ENCODE results near the gene CHMP4B. TPM values are rescaled to one million over a fixed set of nuclear protein-coding genes. Genes with fewer than 3 reads are reported as not detected.

The CHMP4B gene
- total RNA-seq, 1 experiment from 2014 or later: 72.5 TPM

DNA sequence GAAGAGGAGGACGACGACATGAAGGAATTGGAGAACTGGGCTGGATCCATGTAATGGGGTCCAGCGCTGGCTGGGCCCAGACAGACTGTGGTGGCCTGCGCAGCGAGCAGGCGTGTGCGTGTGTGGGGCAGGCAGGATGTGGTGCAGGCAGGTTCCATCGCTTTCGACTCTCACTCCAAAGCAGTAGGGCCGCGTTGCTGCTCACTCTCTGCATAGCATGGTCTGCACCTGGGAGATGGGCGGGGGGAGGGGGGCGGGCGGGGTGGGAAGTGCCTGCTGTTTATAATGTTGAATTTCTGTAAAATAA lies 42.3 kb downstream of the CHMP4B start:
- DNase-seq (ENCODE audit: low spot score): no peak
- CTCF ChIA-PET: no interaction called here
- no peak for TF ChIP-seq JAZF1 (CRISPR knock-in tag; IDR thresholded peaks at IDR 0.05)
- no peak for TF ChIP-seq ZNF232 (CRISPR knock-in tag; IDR thresholded peaks at IDR 0.05)
- TF ChIP-seq, protein P1, sequence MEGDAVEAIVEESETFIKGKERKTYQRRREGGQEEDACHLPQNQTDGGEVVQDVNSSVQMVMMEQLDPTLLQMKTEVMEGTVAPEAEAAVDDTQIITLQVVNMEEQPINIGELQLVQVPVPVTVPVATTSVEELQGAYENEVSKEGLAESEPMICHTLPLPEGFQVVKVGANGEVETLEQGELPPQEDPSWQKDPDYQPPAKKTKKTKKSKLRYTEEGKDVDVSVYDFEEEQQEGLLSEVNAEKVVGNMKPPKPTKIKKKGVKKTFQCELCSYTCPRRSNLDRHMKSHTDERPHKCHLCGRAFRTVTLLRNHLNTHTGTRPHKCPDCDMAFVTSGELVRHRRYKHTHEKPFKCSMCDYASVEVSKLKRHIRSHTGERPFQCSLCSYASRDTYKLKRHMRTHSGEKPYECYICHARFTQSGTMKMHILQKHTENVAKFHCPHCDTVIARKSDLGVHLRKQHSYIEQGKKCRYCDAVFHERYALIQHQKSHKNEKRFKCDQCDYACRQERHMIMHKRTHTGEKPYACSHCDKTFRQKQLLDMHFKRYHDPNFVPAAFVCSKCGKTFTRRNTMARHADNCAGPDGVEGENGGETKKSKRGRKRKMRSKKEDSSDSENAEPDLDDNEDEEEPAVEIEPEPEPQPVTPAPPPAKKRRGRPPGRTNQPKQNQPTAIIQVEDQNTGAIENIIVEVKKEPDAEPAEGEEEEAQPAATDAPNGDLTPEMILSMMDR (IDR thresholded peaks at IDR 0.05): no peak
- TF ChIP-seq ZNF396 (CRISPR knock-in tag; IDR thresholded peaks at IDR 0.05; ENCODE audit: borderline replicate concordance): no peak
- no peak for TF ChIP-seq NFYB (CRISPR knock-in tag; conservative IDR thresholded peaks at IDR 0.05; ENCODE audit: low read depth)
- TF ChIP-seq MXD4 (CRISPR knock-in tag; IDR thresholded peaks at IDR 0.05; ENCODE audit: borderline replicate concordance): no peak
- TF ChIP-seq CREB1 (CRISPR knock-in tag; IDR thresholded peaks at IDR 0.05): no peak
- TF ChIP-seq, protein P2, sequence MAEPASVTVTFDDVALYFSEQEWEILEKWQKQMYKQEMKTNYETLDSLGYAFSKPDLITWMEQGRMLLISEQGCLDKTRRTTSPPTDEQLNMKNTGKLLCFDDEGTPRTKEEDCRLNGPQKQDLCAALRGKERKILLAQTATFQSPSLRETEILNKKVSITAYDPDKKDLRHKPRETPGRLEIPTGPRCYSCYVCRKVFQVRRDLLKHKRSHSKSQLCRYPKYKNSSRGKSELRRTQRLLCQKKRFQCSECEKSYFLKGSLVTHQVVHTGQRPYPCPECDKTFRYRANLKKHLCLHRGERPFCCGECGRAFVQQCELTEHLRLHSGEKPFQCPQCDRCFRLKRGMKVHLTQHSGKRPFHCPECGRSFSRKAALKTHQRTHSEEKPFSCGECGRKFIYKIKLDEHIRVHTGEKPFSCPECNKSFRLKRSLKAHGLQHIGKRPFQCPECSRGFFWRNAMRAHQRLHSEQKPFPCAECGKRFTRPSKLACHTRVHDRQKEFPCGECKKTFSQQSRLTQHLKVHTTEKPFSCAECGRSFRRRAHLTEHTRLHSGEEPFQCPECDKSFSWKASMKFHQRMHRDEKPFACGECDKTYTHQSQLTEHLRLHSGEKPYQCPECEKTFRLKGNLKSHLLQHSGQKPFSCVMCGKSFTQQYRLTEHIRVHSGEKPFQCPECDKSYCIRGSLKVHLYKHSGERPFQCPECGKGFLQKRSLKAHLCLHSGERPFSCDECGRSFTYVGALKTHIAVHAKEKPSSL (CRISPR knock-in tag; conservative IDR thresholded peaks at IDR 0.05): no peak
- TF ChIP-seq ZNF671 (CRISPR knock-in tag; IDR thresholded peaks at IDR 0.05): no peak
- TF ChIP-seq, protein P3, sequence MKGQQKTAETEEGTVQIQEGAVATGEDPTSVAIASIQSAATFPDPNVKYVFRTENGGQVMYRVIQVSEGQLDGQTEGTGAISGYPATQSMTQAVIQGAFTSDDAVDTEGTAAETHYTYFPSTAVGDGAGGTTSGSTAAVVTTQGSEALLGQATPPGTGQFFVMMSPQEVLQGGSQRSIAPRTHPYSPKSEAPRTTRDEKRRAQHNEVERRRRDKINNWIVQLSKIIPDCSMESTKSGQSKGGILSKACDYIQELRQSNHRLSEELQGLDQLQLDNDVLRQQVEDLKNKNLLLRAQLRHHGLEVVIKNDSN (CRISPR knock-in tag; IDR thresholded peaks at IDR 0.05): no peak
- no peak for TF ChIP-seq TCF7 (CRISPR knock-in tag; IDR thresholded peaks at IDR 0.05; ENCODE audit: low read depth)
- no peak for TF ChIP-seq JUN (CRISPR knock-in tag; IDR thresholded peaks at IDR 0.05)
- no peak for TF ChIP-seq SMAD3 (CRISPR knock-in tag; IDR thresholded peaks at IDR 0.05; ENCODE audit: borderline replicate concordance)
- TF ChIP-seq GRHL2 (CRISPR knock-in tag; IDR thresholded peaks at IDR 0.05; ENCODE audit: insufficient replicate concordance, severe bottlenecking): no peak
- no peak for TF ChIP-seq RORB (CRISPR knock-in tag; IDR thresholded peaks at IDR 0.05)
- TF ChIP-seq, protein P4, sequence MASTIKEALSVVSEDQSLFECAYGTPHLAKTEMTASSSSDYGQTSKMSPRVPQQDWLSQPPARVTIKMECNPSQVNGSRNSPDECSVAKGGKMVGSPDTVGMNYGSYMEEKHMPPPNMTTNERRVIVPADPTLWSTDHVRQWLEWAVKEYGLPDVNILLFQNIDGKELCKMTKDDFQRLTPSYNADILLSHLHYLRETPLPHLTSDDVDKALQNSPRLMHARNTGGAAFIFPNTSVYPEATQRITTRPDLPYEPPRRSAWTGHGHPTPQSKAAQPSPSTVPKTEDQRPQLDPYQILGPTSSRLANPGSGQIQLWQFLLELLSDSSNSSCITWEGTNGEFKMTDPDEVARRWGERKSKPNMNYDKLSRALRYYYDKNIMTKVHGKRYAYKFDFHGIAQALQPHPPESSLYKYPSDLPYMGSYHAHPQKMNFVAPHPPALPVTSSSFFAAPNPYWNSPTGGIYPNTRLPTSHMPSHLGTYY (CRISPR knock-in tag; IDR thresholded peaks at IDR 0.05): no peak
- H3K27ac Mint-ChIP-seq: no peak overlapping the region
- H3K36me3 Mint-ChIP-seq: peaks cover 43% of the 10 kb centered on the region
- H3K4me1 Mint-ChIP-seq: no peaks in the 10 kb centered on the region
- POLR2A ChIA-PET: no interaction called here
- no peak for ATAC-seq
- no peak overlapping the region for H3K4me3 Mint-ChIP-seq
- H3K27me3 Mint-ChIP-seq (ENCODE audit: low read depth): no peaks in the 10 kb centered on the region
- no peaks in the 10 kb centered on the region for H3K9me3 Mint-ChIP-seq

DNA sequence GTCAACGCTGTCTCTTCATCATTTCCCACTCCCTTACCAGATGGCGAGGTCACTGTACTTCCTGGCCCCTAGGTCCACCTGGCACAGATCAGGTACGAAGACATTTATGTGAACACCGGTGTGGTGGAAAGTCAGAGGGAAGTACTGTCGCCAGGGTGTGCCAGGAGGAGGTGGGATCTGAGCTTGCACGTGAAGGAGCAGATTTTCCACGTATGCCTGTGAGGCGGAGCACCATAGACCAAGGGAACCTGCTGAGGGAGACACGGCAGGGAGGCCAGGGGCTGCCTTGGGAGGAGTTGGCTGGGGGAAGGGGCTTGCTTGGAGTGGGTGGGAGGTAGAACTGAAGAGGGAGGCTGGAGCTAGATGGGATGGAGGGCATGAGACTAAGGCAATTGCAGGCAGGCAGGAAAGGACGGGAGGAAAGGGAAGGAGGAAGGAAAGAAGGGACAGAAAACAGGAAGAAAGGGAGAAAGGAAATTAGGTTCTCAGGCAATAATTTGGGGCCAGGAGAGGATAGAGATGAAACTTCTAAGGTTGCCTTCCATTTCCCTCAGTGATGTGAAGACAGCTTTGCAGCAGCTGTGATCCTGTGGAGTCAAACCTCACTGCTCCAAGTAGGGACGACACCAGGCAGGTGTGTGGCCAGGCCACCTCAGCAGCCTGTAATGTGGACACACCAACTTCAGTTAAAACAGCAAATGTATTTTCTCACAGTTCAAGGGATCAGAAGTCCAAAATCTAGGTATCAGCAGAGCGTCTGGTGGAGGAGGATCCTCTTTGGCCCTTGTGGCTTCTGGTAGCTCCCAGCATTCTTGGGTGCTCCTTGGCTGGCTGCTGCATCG lies 46.8 kb downstream of the CHMP4B start:
- no peak for TF ChIP-seq MXD4 (CRISPR knock-in tag; IDR thresholded peaks at IDR 0.05; ENCODE audit: borderline replicate concordance)
- TF ChIP-seq, protein P5, sequence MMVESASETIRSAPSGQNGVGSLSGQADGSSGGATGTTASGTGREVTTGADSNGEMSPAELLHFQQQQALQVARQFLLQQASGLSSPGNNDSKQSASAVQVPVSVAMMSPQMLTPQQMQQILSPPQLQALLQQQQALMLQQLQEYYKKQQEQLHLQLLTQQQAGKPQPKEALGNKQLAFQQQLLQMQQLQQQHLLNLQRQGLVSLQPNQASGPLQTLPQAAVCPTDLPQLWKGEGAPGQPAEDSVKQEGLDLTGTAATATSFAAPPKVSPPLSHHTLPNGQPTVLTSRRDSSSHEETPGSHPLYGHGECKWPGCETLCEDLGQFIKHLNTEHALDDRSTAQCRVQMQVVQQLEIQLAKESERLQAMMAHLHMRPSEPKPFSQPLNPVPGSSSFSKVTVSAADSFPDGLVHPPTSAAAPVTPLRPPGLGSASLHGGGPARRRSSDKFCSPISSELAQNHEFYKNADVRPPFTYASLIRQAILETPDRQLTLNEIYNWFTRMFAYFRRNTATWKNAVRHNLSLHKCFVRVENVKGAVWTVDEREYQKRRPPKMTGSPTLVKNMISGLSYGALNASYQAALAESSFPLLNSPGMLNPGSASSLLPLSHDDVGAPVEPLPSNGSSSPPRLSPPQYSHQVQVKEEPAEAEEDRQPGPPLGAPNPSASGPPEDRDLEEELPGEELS (CRISPR knock-in tag; IDR thresholded peaks at IDR 0.05): no peak
- TF ChIP-seq NFE2L1 (CRISPR knock-in tag; IDR thresholded peaks at IDR 0.05): no peak
- TF ChIP-seq SOX15 (CRISPR knock-in tag; IDR thresholded peaks at IDR 0.05): no peak
- TF ChIP-seq NR3C1 (CRISPR knock-in tag; conservative IDR thresholded peaks at IDR 0.05; ENCODE audit: low read depth): no peak
- TF ChIP-seq ZNF219 (CRISPR knock-in tag; IDR thresholded peaks at IDR 0.05; ENCODE audit: borderline replicate concordance): no peak
- TF ChIP-seq IRF2 (CRISPR knock-in tag; IDR thresholded peaks at IDR 0.05; ENCODE audit: borderline replicate concordance, low read depth): no peak
- TF ChIP-seq, protein P6, sequence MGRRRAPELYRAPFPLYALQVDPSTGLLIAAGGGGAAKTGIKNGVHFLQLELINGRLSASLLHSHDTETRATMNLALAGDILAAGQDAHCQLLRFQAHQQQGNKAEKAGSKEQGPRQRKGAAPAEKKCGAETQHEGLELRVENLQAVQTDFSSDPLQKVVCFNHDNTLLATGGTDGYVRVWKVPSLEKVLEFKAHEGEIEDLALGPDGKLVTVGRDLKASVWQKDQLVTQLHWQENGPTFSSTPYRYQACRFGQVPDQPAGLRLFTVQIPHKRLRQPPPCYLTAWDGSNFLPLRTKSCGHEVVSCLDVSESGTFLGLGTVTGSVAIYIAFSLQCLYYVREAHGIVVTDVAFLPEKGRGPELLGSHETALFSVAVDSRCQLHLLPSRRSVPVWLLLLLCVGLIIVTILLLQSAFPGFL (CRISPR knock-in tag; IDR thresholded peaks at IDR 0.05; ENCODE audit: borderline replicate concordance): no peak
- no peak for TF ChIP-seq NR1H2 (CRISPR knock-in tag; IDR thresholded peaks at IDR 0.05)
- no peak for TF ChIP-seq ESRRA (CRISPR knock-in tag; IDR thresholded peaks at IDR 0.05; ENCODE audit: borderline replicate concordance)
- TF ChIP-seq, protein P7, sequence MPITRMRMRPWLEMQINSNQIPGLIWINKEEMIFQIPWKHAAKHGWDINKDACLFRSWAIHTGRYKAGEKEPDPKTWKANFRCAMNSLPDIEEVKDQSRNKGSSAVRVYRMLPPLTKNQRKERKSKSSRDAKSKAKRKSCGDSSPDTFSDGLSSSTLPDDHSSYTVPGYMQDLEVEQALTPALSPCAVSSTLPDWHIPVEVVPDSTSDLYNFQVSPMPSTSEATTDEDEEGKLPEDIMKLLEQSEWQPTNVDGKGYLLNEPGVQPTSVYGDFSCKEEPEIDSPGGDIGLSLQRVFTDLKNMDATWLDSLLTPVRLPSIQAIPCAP (CRISPR knock-in tag; IDR thresholded peaks at IDR 0.05): no peak
- POLR2A ChIA-PET: no interaction called here
- CTCF ChIA-PET: interaction anchor here (1.3 kb wide), 2 partner anchors 58 to 66 kb away, joined by 3 to 4 read pairs; no protein-coding TSS in a partner anchor
- H3K9me3 Mint-ChIP-seq: no peaks in the 10 kb centered on the region
- no peak overlapping the region; the same call in 1 of the 2 replicates for H3K27ac Mint-ChIP-seq
- H3K4me3 Mint-ChIP-seq: no peak overlapping the region
- peaks cover 7% of the 10 kb centered on the region for H3K4me1 Mint-ChIP-seq
- H3K36me3 Mint-ChIP-seq: peaks cover 18% of the 10 kb centered on the region
- ATAC-seq (no peak), DNase-seq (ENCODE audit: low spot score) (no peak)
- no peaks in the 10 kb centered on the region for H3K27me3 Mint-ChIP-seq (ENCODE audit: low read depth)
